Left ventricle myocardium superior (tissue), 1 donor: ENCODE measurements around the gene CASK. TPM values are rescaled to one million over a fixed set of nuclear protein-coding genes. Genes with fewer than 3 reads are reported as not detected.

Experiments
- ATAC-seq: fragments of 200-7000 bp; cut with Tn5 transposase; one replicate; pipeline ENCODE4 v1.9.1; 2020; ENCODE audit warnings: mild to moderate bottlenecking, moderate library complexity
- DNase-seq: peaks from one replicate; pipeline ENCODE4 v3.0.0-alpha.2; 2020
- intact Hi-C: fragments of 100-400 bp; cut with micrococcal nuclease; formaldehyde crosslinking; loops from one replicate; pipeline ENCODE4 v1.11.0; 2022
- total RNA-seq: library from RNA; stranded (reverse); fragmentation: NEBNext Ultra II Directional; extraction: Animal tissue kit (Norgen Biotek cat#: 25700); gene quantifications from one replicate; pipeline ENCODE4 v1.2.1, GENCODE V29; 2021
- donor health status: DM: no; HTN: yes; CAD: no; lungs with severe emphysema.

CASK gene
- total RNA-seq, 1 donor from 2014 or later = 15.3 TPM

DNA sequence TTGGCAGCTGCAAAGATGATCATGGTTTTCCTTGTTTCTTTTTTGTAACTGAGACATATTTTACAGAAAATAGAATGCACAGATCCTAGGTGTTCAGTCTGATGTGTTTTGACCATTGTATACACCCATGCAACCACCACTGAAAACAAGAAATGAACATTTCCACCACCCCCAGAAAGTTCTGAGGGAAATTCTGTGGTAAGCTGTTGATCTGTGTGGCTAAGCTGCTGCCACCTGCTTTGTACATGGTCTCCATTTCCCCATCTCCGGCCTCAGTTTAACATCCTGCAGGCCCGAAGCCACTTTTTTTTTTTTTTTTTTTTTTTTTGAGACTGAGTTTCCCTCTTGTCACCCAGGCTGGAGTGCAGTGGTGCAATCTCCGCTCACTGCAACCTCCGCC, 411.0 kb downstream of the CASK start:
- DNase-seq (no peak), ATAC-seq (no peak)
- intact Hi-C loops = no loop called here

DNA sequence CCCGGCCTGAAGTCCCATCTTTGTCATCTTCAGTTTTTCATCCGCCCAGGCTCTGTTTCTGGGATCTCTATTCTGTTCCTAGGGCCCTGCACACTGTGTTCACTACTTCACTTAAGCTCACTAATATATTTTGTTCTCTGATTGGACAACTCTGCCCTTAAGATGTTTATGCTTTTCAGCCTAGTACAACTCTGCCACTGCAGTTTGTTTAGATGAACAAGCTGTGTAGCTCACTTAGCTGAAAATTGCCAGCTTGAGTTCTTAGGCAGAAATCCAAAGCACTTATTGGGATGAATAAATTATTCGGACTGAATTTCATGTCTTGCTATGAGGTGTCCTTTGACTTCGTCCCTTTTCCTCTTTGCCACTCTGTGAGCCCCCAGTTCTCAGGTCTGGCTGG, 415.4 kb downstream of the CASK start:
- intact Hi-C loops = no loop called here
- ATAC-seq = no peak

DNA sequence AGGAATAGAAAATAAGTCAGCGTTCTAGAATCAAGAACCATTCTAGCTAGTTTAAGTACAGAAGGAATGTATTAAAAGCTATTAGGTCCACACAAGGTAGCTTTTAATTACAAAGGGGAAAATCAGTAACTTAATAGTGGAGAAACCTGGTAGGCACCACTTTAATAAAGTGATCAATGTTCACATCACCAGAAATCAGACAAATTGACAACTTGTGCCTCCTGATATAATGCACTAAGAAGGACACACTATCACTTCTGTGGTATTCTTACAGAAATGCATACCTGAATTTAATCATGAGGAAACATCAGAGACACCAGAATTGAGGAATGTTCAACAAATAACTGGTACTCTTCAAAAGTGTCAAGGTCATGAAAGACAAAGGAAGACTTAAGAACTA, 421.4 kb downstream of the CASK start:
- ATAC-seq (no peak), DNase-seq (no peak)
- intact Hi-C loops = no loop called here

More for the DNA sequence above, 415.4 kb downstream of the CASK start:
- no peak for DNase-seq

DNA sequence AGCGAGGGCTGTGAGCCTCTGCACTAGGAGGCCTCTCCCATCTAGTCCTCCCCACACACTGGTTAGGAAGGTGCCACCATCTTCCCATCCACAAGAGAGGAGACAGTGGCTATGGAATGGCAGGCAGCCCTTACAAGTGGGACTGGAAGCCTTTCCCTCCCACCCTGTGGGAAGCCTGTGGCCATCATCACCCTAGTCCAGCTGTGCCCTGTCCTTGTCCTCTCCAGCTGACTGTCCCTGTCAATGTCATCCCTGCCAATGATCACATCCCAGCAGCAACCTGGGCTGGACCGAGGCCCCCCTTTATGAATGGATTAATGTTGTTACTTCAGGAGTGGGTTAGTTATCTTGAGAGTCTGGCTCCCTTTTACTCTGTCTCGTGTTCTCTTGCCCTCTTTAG, 423.4 kb downstream of the CASK start:
- intact Hi-C loops = no loop called here
- DNase-seq = no peak
- no peak for ATAC-seq

DNA sequence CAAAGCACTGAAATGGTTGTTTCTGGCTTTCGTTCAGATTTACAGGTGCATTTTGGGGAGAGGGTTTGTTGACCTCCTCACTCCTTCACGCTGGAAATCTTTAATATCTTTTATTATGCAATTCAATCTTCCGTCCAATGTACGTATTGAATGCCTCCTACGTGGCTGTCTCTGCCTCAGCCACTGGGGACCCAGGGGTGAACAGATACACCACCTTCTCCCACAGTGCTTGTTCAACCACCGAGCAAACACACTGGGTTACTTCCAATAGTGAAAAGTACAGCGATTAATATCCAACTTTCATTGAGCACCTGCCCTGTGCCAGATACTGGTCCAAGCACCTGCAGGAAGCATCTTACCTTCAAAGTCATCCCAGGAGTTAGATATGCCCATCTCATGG, 424.2 kb downstream of the CASK start:
- intact Hi-C loops = no loop called here
- DNase-seq (no peak), ATAC-seq (no peak)

DNA sequence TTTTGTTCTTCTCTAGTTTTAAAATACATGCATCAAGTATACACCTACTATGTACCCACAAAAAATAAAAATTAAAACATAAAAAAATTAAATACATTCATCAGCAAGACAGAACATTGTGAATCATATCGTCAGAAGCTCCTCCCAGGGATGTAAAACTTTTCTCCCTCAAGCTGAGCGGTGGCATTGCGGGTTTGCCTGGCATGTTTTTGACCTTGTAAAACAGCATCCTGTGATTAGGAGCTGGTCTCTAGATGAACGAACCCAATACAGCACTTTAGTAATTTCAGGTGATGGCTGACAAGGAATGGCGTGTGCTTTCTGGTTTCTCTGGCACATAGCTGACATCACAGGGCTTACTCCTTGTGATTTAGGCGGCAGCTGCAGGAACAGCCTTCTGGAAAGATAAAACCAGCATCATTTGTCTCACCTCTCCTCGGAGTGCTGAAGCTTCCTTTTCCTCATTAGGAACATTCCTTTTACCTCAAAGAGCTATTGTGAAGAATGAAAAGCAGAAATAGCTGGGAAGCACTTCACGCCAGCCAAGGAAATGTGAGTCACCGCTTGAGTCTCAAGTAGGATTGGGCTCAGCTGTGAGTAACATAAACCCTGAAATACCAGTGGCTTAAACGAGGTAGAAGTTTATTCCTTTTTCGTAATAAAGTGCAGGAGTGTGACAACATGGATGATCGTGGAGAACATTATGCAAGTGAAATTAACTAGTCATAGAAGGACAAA, 431.9 kb downstream of the CASK start:
- no peak for DNase-seq
- ATAC-seq = no peak
- intact Hi-C loops = no loop called here

DNA sequence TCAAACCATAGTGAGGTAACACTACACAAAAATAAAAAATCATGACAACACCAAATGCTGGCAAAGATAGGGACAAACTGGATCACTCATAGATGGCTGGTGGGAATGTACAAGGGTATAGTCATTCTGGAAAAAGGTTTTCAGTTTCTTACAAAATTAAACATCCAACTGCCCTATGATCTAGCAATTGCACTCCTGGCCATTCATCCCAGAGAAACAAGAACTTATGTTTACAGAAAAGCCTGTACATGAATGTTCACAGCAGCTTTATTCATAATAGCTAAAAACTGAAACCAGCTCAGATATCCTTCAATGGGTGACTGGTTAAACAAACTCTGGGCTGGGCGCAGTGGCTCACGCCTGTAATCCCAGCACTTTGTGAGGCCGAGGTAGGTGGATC, 432.9 kb downstream of the CASK start:
- ATAC-seq (no peak), DNase-seq (no peak)
- intact Hi-C loops = no loop called here

DNA sequence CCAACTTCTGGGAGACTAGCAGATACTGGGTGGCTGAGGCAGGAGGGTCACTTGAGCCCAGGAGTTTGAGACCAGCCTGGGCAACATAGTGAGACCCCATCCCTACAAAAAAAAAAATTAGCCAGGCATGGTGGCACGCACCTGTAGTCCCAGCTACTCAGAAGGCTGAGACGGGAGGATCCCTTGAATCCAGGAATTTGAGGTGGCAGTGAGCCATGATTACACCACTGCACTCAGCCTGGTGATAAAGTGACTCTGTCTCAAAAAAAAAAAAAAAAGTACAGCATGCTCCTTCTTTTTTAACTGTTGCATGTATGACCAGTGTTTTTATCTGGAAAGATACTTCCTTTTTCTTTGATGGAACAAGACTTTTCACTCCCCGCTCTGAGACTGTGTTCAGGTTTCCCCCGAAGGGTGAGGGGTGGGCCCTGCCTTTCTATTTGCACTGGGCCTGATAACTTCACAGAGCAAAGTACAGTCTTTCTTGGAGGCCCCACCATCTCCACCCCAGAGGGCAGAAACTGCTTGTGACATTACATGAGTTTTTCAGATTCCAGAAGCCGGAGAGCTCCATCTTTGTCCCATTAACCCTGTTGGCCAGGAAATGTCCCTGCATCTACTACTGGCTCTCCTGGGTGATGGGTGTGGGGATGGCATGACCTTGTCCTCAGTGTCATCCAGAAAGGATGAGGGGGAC, 441.1 kb downstream of the CASK start:
- DNase-seq = no peak
- intact Hi-C loops = no loop called here
- no peak for ATAC-seq

DNA sequence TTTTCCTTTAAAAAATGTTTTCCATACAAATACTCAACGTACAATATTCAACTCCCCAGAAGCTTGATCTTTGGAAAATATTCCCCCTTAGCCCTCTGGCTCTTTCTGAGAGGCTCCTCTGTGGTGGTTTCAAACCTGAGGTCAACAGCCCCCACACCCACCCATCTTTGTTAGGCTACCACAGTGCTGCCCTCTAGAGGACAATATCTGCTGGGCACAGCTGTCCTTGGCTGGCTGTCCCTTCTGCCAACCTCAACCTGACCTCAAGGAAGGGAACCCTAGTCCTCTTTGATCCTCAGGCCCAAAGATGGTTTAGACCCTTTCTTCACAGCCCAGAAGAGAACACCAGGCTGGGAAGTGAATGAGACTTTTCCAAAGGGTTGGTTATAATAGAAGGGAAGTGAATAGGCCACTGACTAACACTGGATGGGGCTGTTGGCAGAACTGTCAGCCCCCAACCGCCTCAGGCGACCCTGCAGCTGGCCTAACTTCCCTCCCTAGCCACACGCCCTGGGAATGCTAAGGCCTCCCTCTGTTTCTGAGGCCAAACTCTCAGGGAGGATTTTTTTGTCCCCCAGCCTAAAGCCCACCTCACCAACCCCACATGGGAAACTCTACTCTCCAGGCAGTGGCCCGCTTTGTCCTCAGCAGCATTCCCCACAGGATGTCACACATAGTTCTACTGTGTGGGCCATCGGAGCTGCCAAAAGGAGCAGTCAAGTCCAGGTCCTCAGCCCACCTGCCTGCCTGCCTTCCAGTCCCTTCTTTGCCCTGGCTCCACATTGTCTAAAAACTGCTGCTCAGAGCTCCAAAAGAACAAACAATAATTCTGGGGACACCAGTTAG, 441.9 kb downstream of the CASK start:
- intact Hi-C loops = no loop called here
- ATAC-seq (no peak), DNase-seq (no peak)

DNA sequence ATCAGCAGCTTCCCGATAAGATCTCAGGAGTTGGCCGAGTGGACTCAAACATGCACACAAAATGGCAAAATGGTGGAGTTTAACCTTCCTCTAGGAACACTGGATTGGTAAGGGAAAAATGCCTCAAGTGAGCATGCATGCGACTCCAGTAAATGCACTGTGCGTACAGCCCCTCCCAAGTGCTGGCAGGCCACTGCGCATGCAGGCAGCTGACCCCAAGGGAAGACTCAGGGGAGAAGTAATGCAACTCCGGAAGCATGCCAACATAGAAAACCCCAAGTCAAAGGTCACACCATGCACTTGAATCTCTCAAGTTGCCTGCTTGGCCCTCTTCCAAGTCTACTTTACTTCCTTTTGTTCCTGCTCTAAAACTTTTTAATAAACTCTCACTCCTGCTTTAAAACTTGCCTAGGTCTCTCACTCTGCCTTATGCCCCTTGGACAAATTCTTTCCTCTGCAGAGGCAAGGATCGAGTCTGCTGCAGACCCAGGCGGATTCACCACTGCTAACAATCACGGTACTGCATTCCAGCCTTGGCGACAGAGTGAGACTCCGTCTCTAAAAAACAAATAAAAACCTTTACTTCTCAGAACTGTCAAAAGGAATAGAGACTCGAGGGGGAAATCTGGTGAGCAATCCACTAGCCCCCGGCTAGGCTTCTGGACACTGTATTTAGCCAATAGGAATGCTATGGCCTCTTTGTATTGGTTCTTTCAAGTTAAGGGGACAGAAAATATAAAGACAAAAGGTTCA, 442.7 kb downstream of the CASK start:
- DNase-seq = no peak
- intact Hi-C loops = no loop called here
- no peak for ATAC-seq

DNA sequence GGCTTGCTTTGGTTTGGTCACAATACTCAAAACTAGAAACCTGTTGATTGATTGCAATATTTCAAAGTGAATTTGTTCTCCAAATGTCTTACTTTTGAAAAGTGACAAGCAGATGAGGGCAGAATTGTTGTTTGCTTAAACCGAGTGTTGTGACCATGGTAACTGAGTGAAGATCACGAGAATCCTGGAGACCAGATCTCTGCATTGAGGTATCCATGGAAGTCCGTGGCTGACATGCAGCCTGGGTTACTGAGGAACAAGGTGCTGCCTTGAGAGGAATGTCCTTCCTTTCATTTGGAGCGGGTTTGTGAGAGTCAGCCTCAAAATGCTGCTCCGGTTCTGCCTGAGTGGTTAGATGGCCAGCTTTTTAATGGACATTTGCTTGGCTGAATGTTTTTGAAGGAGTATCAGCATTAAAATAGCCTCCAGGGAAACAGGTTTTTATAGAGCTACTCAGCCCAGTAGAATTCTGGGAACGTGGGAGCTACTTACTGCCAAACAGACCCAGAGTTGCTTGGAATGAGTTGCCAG, 444.9 kb downstream of the CASK start:
- no peak for DNase-seq
- no peak for ATAC-seq
- intact Hi-C loops = no loop called here

DNA sequence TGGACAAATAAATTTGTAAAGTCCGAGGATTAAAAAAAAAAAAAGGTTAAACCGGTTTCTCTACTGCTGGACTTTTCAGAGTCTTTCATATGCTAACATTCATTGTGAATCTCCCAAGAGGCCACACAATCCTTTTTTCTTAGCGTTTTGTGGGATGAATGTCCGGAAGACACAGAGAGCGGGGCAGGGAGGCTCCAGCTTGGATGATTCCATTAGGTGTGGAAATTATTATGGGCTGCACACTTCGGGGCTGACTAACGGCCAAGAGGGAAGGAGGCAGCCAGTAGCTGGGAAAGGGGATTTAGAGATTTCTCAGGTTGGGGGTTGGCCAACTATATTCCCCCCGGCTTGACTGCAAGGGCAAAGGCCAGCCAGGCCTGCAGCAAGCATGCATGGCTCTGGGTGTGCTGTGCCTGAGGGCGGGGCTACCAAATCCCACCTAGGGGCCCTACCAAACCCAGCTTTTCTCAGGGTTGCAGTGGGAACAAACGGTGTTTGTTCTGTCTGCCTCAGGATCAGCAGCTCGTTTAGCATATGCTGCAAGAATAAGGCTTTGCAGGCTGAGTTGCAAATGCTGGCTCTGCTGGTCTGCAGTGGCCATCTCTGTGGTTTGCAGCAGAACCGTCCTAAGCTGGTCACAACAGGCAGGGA, 447.6 kb downstream of the CASK start:
- ATAC-seq (no peak), DNase-seq (no peak)
- intact Hi-C loops = no loop called here

DNA sequence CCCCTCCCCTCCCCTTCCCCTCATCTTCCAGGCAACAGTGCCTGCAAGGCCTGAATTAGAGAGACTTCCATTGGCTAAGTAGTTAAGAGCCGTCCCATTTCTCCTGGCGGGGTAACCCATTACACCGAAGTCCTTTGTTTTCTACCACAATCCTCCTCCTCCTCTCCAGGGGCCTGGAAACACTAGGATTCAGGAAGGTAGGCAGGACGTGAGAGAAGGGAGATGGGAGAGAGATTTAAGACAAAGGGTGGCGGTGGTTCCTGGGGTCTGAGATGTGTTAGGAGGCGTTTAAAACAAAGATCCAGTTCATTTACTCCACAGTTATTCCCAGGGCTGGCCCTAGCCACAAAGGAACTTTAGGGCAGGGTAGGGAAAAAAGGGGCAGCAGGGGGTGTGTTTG, 448.2 kb downstream of the CASK start:
- ATAC-seq (no peak), DNase-seq (no peak)
- intact Hi-C loops = no loop called here

DNA sequence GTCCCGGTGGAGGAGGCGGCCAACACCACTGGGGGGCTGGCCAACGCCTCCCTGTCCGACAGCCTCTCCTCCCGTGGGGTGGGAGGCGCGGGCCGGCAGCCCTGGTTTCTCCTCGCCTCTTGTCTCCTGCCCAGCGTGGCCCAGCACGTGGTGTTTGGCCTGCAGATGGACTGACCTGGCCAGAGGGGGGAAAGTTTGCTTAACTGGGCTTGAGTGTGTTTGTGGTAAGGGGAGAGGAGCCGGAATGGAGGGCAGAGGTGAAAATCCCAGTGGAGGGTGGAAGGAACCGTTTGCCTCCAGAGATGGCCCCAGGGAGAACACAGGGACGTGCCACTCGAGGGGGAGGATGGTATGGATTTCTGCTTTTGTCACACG, 448.6 kb downstream of the CASK start:
- intact Hi-C loops = no loop called here
- no peak for ATAC-seq
- no peak for DNase-seq

DNA sequence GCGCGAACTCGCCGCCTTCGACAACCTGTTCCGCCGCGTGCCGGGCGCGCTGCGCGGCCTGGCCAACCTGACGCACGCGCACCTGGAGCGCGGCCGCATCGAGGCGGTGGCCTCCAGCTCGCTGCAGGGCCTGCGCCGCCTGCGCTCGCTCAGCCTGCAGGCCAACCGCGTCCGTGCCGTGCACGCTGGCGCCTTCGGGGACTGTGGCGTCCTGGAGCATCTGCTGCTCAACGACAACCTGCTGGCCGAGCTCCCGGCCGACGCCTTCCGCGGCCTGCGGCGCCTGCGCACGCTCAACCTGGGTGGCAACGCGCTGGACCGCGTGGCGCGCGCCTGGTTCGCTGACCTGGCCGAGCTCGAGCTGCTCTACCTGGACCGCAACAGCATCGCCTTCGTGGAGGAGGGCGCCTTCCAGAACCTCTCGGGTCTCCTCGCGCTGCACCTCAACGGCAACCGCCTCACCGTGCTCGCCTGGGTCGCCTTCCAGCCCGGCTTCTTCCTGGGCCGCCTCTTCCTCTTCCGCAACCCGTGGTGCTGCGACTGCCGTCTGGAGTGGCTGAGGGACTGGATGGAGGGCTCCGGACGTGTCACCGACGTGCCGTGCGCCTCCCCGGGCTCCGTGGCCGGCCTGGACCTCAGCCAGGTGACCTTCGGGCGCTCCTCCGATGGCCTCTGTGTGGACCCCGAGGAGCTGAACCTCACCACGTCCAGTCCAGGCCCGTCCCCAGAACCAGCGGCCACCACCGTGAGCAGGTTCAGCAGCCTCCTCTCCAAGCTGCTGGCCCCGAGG, 449.2 kb downstream of the CASK start:
- DNase-seq (no peak), ATAC-seq (no peak)
- intact Hi-C loops = no loop called here

DNA sequence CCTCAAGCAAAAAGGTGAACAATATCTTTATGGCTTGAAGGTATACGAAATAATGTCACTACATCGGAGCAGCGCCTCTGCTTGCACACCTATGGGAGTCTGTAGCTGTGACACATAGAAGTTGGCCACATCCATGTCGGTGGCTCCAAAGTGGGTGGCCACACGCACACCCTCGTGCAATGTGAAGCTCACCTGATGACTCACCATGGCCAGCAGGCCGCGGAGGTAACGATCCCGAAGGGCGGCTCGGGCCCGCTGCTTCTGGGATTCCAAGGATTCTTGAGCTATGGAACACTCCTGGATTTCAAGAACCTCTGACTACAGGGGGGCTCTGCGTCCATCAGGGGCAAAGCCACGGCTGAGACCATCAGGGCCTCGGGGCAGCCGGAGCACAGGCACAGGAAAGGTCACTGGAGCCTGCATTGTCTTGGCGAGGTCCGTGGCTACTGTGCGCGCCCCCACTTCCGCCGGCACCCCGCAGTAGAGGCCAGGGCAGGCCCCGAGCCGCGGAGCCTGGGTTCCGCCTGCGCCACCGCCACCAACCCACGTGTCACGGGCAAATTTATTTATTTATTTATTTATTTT, 451.0 kb downstream of the CASK start:
- DNase-seq = no peak
- intact Hi-C loops = no loop called here
- no peak for ATAC-seq

DNA sequence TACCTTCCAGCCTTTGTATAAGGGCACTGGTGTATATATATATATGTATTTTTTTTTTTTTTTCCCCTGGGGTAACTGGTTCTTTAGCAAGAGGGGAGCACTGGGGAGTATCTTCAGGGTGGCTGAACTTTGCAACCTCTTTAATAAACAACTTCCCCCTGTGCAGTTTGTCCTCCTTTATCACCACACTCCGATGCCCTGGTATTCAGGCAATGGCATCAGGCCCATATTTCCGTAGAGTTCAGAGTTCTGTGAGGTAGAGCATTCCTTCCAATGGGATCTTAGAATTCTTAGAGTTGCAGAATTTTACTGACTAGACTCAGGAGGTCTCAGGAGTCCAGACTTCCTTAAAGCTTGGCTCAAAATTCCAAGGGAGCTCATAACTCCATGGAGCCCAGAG, 451.6 kb downstream of the CASK start:
- DNase-seq = no peak
- ATAC-seq = no peak
- intact Hi-C loops = no loop called here

DNA sequence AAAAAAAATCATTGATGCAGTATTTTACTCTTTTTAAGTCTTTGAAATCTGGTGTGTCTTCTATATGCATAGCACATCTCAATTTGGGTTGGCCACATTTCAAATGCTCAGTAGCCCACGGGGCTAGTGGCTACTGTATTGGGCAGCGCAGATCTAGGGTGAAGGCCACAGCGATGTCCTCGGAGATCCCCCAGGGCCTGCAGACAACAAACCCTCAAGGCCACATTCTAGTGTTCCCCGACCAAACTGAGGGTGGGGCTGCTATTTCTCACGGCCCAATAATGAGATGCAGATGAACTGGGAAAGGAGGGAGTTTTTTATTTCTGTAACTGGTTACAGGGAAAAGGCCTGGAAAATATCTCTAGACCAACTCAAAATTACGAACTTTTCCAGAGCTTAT, 452.6 kb downstream of the CASK start:
- DNase-seq = no peak
- intact Hi-C loops = no loop called here
- no peak for ATAC-seq
